Endodermal cell (in vitro differentiated cells): ENCODE data around the gene HAS3. TPM values are rescaled to one million over a fixed set of nuclear protein-coding genes. Genes with fewer than 3 reads are reported as not detected.
"Not testable (repeated sequence)": the region's sequence is repeated elsewhere in the genome, so short reads cannot be mapped to it uniquely, and the experiment has no call there.

Experiments used
- DNase-seq: peaks from one replicate; pipeline ENCODE4 v3.0.0-alpha.2; 2017
- H3K27ac ChIP-seq: 2 replicates; pipeline ENCODE4 v1.5.1; 2013; ENCODE audit warnings: mild to moderate bottlenecking, low read depth, low read length, moderate library complexity
- H3K27me3 ChIP-seq: 2 replicates; pipeline ENCODE4 v1.6.1; 2013; ENCODE audit warnings: mild to moderate bottlenecking, low read length, moderate library complexity; ENCODE audit not compliant: insufficient read depth, control insufficient read depth, poor library complexity, severe bottlenecking
- H3K36me3 ChIP-seq: 2 replicates; pipeline ENCODE4 v1.7.0; 2013; ENCODE audit warnings: mild to moderate bottlenecking, low read length, moderate library complexity; ENCODE audit not compliant: control insufficient read depth, insufficient read depth
- H3K4me1 ChIP-seq: one replicate; pipeline ENCODE4 v1.7.0; 2013; ENCODE audit warnings: low read length; ENCODE audit not compliant: control insufficient read depth, insufficient read depth
- H3K4me3 ChIP-seq: 2 replicates; pipeline ENCODE4 v1.5.1; 2013; ENCODE audit warnings: mild to moderate bottlenecking, low read length, moderate library complexity
- H3K9ac ChIP-seq: 2 replicates; pipeline ENCODE4 v1.6.1; 2013; ENCODE audit warnings: mild to moderate bottlenecking, low read length, moderate library complexity; ENCODE audit not compliant: poor library complexity, severe bottlenecking; ENCODE audit errors: extremely low read depth
- H3K9me3 ChIP-seq: 2 replicates; pipeline ENCODE4 v1.6.1; 2013; ENCODE audit warnings: mild to moderate bottlenecking, low read length, moderate library complexity; ENCODE audit not compliant: control insufficient read depth
- H3K27ac Mint-ChIP-seq: 2 replicates; pipeline ENCODE4 v1.8.0; 2020; ENCODE audit warnings: mixed read lengths
- H3K27me3 Mint-ChIP-seq: 2 replicates; pipeline ENCODE4 v1.8.0; 2021; ENCODE audit warnings: mild to moderate bottlenecking, mixed read lengths; ENCODE audit not compliant: insufficient read depth
- H3K36me3 Mint-ChIP-seq: 2 replicates; pipeline ENCODE4 v1.8.0; 2020; ENCODE audit warnings: low read depth, mixed read lengths
- H3K4me1 Mint-ChIP-seq: 2 replicates; pipeline ENCODE4 v1.8.0; 2020; ENCODE audit warnings: mixed read lengths
- H3K4me3 Mint-ChIP-seq: 2 replicates; pipeline ENCODE4 v1.8.0; 2020; ENCODE audit warnings: mild to moderate bottlenecking, moderate library complexity, mixed read lengths
- H3K9me3 Mint-ChIP-seq: 2 replicates; pipeline ENCODE4 v1.8.0; 2020; ENCODE audit warnings: mild to moderate bottlenecking, mixed read lengths
- WGBS, 2 experiments: methylation state at CpG; one replicate each; pipeline versions ENCODE4 v1.1.5 to v1.1.7; 2013; ENCODE audit warnings: missing lambda C conversion rate in 2 of 2, mixed read lengths in 1 of 2; ENCODE audit not compliant: insufficient coverage in 1 of 2, insufficient read length in 1 of 2; 5-methylcytosine and 5-hydroxymethylcytosine counted together
- total RNA-seq, 2 donors: library from RNA; stranded (reverse); fragmentation: NEBNext Ultra II Directional in 1 of 2; extraction: Animal tissue kit (Norgen Biotek cat#: 25700) in 1 of 2; gene quantifications; 2 replicates in 1 of 2; 3 replicates in 1 of 2; pipeline ENCODE4 v1.2.1, GENCODE V29; 2021
- TF ChIP-seq, protein P1 (sequence below): fragments of 200-600 bp; sonication (generic); conservative IDR thresholded peaks from 2 replicates; pipeline ENCODE4 v1.5.0; 2021; ENCODE audit warnings: antibody characterized with exemption, mild to moderate bottlenecking

Gene HAS3
- total RNA-seq, 2 donors from 2014 or later: 1.8 to 4.1 TPM

DNA sequence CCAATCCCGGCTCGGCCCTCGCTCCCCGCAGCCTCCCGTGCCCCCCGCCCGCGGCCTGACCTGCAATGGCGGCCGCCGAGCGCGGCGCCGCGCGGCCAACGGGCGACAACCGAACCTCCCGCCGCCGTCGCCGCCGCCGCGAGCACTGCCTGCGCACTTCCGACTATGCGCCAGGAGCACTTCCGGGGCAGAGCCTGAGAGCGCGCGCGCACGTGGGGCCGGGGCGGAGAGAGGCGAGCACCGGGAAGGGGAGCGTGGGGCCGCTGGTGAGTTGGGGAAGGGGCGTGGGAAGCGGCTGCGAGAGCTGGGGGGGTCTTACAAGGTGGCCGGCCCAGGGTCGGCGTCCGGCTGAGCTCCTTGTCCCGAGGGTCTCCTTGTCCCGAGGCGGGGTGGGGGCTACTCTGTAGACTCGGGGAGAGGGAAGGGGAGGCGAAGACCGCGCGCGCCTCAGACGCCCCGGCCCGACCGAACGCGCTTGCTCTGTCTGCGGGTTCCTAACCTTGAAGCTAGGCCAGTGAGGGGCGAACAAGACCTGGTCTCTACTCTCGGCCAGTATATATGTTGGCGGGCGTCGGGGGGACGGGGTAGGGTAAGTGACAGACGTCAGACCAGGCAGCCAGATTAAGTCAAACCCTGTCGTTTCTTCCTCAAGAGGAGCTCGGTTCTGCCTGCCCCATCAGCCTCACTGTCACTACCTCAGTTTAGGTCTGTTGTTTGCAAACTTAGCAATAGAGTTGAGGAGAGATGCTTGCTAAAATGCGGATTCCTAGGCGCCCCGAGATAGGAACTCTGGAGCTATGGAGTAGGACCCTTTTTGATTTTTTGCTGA, 27.2 kb downstream of the HAS3 start, which contains the start of the genes CHTF8 and UTP4:
CHTF8 (minus strand) TSS at position 165 of the 829 bp plus-strand sequence. CDS start 11,130 bp downstream, outside the sequence.
UTP4 (plus strand) TSS at position 226 of the 829 bp plus-strand sequence. CDS start 811 bp downstream, outside the sequence.
- H3K4me3 ChIP-seq: peak within 1 kb of the TSS; percentile 99
- H3K36me3 Mint-ChIP-seq: peaks cover 30% of the 10 kb centered on the region
- H3K27ac Mint-ChIP-seq: peak within 1 kb of the TSS; percentile 91
- 0% methylated on average over 17 to 78 of the region's 78 CpGs for WGBS, 2 experiments
- H3K9me3 ChIP-seq: no peaks in the 10 kb centered on the region
- H3K9ac ChIP-seq: peak within 1 kb of the TSS; percentile 95
- no peaks in the 10 kb centered on the region for H3K4me1 ChIP-seq
- TF ChIP-seq, protein P1, sequence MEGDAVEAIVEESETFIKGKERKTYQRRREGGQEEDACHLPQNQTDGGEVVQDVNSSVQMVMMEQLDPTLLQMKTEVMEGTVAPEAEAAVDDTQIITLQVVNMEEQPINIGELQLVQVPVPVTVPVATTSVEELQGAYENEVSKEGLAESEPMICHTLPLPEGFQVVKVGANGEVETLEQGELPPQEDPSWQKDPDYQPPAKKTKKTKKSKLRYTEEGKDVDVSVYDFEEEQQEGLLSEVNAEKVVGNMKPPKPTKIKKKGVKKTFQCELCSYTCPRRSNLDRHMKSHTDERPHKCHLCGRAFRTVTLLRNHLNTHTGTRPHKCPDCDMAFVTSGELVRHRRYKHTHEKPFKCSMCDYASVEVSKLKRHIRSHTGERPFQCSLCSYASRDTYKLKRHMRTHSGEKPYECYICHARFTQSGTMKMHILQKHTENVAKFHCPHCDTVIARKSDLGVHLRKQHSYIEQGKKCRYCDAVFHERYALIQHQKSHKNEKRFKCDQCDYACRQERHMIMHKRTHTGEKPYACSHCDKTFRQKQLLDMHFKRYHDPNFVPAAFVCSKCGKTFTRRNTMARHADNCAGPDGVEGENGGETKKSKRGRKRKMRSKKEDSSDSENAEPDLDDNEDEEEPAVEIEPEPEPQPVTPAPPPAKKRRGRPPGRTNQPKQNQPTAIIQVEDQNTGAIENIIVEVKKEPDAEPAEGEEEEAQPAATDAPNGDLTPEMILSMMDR: no peak
- H3K9me3 Mint-ChIP-seq: no peaks in the 10 kb centered on the region
- peaks cover 28% of the 10 kb centered on the region for H3K4me1 Mint-ChIP-seq
- peak within 1 kb of the TSS; percentile 97 for H3K4me3 Mint-ChIP-seq
- peak within 1 kb of the TSS; percentile 88 for H3K27ac ChIP-seq
- peaks cover 36% of the 10 kb centered on the region for H3K36me3 ChIP-seq
- H3K27me3 Mint-ChIP-seq: no peaks in the 10 kb centered on the region
- DNase-seq: peak; percentile 94
- H3K27me3 ChIP-seq: no peaks in the 10 kb centered on the region

DNA sequence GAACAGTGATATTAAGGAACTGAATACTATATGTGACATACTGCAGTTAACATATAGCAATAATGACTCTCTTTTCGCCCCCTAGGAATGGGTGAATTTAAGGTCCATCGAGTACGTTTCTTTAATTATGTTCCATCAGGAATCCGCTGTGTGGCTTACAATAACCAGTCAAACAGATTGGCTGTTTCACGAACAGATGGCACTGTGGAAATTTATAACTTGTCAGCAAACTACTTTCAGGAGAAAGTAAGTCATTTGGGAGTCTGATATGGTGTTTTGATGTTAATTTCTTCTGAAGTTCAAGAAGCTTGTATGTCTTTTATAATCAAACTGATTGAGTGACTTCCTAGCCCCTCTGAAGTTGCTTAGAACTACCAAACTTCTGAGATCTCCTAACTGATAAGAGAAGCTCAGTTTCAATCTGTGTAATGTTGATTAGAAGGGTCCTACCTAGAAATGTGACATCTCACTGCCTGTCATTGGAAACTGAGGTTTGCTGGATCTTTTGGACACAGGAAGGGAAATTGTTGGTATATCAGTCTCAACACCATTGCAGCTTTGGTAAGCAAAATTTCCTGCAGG, 28.0 kb downstream of the HAS3 start:
- Mint-ChIP-seq H3K9me3 (no peaks in the 10 kb centered on the region), H3K4me3 (peak overlapping the region; percentile 97), H3K36me3 (peaks cover 32% of the 10 kb centered on the region), H3K27me3 (no peaks in the 10 kb centered on the region), H3K27ac (no peak overlapping the region), H3K4me1 (peaks cover 28% of the 10 kb centered on the region)
- Histone ChIP-seq H3K4me1 (no peaks in the 10 kb centered on the region), H3K4me3 (peak overlapping the region; percentile 85), H3K9ac (peak overlapping the region; percentile 50), H3K27ac (no peak overlapping the region), H3K36me3 (peaks cover 39% of the 10 kb centered on the region), H3K27me3 (no peaks in the 10 kb centered on the region), H3K9me3 (no peaks in the 10 kb centered on the region)
- TF ChIP-seq, protein P1: no peak
- DNase-seq: no peak
- 52 to 63% methylated on average over 5 of the region's 5 CpGs for whole genome bisulfite sequencing, 2 experiments

DNA sequence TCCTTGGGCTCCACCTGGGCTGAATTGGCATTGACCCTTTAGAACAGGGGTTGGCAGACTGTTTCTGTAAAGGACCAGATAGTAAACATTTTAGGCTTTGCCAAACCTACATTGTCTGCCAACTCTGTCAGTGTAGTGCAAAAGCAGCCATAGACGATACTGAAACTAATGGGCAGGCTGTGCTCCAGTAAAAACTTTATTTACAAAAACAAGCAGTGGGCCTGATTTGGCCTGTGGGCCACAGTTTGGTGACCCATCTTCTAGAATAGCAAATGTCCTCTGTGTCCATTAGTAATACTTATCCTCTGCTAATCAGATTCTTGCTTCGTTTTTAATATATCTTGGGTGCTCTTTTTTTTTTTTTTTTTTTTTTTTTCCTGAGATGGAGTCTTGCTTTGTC, 33.2 kb downstream of the HAS3 start:
- Mint-ChIP-seq H3K36me3 (peaks cover 62% of the 10 kb centered on the region), H3K4me1 (peaks cover 7% of the 10 kb centered on the region), H3K27ac (no peak overlapping the region), H3K27me3 (no peaks in the 10 kb centered on the region), H3K9me3 (no peaks in the 10 kb centered on the region), H3K4me3 (no peak overlapping the region)
- 94 to 98% methylated on average over 1 to 2 of the region's 2 CpGs for WGBS, 2 experiments
- H3K36me3 ChIP-seq: peaks cover 77% of the 10 kb centered on the region
- H3K9me3 ChIP-seq: no peaks in the 10 kb centered on the region
- no peak for DNase-seq
- no peak overlapping the region for H3K27ac ChIP-seq
- H3K27me3 ChIP-seq: no peaks in the 10 kb centered on the region
- TF ChIP-seq, protein P1: no peak
- no peak overlapping the region for H3K9ac ChIP-seq
- no peak overlapping the region for H3K4me3 ChIP-seq
- H3K4me1 ChIP-seq: no peaks in the 10 kb centered on the region

DNA sequence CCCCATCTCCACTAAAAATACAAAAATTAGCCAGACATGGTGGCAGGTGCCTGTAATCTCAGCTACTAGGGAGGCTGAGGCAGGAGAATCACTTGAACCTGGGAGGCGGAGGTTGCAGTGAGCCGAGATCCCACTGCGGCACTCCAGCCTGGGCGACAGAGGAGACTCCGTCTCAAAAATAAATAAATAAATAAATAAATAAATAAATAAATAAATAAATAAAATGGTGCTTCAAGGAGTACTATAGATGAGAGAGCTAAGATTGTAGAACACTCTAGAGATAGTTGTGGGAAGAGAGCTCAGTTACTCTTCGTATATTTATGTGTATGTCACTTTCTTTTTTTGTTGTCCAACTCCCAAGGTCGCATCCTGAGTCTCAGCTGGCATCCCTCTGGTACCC, 34.0 kb downstream of the HAS3 start:
- 96 to 100% methylated on average over 1 to 3 of the region's 7 CpGs for WGBS, 2 experiments
- H3K4me3 Mint-ChIP-seq, H3K4me1 ChIP-seq, H3K9ac ChIP-seq, H3K4me1 Mint-ChIP-seq, DNase-seq, H3K27me3 Mint-ChIP-seq, H3K4me3 ChIP-seq, H3K9me3 ChIP-seq, H3K27me3 ChIP-seq, H3K27ac Mint-ChIP-seq, H3K27ac ChIP-seq, H3K9me3 Mint-ChIP-seq: not testable (repeated sequence)
- peaks cover 68% of the 10 kb centered on the region for H3K36me3 Mint-ChIP-seq
- peaks cover 83% of the 10 kb centered on the region for H3K36me3 ChIP-seq
